Measurements from ENCODE around the gene USP49.
A peak's percentile ranks its signal among the peaks of the same experiment; 100 is the strongest.

Gene USP49

DNA sequence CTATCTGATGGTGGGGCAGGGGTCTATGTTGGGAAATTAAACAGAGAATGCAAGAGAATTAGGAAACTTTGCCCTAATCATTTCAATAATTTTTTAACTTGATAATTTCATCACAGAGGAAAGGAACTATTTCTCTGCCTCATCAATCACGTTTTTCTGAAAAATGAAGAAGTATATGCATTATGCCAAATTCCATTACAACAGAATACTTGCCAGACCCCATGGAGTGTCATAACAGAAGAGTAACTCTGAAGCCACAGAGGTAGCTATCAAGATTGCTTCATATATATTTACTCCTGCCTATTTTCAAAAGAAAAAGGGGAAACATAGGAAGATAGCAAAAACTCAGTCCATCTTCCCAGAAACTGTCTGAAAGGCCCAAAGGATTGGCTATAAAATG, 5.7 kb upstream of the USP49 start:
- H3K9me3 ChIP-seq (ENCODE audit: control insufficient read depth in 2 of 2, low read length in 2 of 2), result no peaks in the 10 kb centered on the region
- H3K27ac ChIP-seq (ENCODE audit: low read depth in 2 of 2, low read length in 2 of 2), result no peak overlapping the region
- H3K27me3 ChIP-seq (ENCODE audit: control insufficient read depth in 2 of 2, insufficient read depth in 2 of 2, low read length in 2 of 2), result no peaks in the 10 kb centered on the region

GRCh38 chr6:41896281-41896680, 1.1 kb upstream of the USP49 start:
- Histone ChIP-seq H3K9me3 (ENCODE audit: control insufficient read depth in 2 of 2, low read length in 2 of 2) (no peaks in the 10 kb centered on the region), H3K9ac (ENCODE audit: low read depth in 1 of 2, low read length in 2 of 2) (no peak overlapping the region), H3K4me1 (ENCODE audit: control insufficient read depth in 2 of 2, insufficient read depth in 2 of 2, low read length in 2 of 2) (peaks cover 9 to 15% of the 10 kb centered on the region in 2 donors), H3K27ac (ENCODE audit: low read depth in 2 of 2, low read length in 2 of 2) (peak overlapping the region in 1 of 2 donors; percentile 75), H3K4me3 (ENCODE audit: low read length in 2 of 2) (peak overlapping the region in 1 of 2 donors; percentile 81), H3K36me3 (ENCODE audit: control insufficient read depth in 2 of 2, insufficient read depth in 2 of 2, low read length in 2 of 2) (peaks cover 0 to 5% of the 10 kb centered on the region in 2 donors), H3K27me3 (ENCODE audit: control insufficient read depth in 2 of 2, insufficient read depth in 2 of 2, low read length in 2 of 2) (no peaks in the 10 kb centered on the region)

More for the DNA sequence above, 5.7 kb upstream of the USP49 start:
- Histone ChIP-seq H3K4me1 (ENCODE audit: control insufficient read depth in 2 of 2, insufficient read depth in 2 of 2, low read length in 2 of 2) (peaks cover 4 to 5% of the 10 kb centered on the region in 2 donors), H3K9ac (ENCODE audit: low read depth in 1 of 2, low read length in 2 of 2) (no peak overlapping the region), H3K4me3 (ENCODE audit: low read length in 2 of 2) (no peak overlapping the region), H3K36me3 (ENCODE audit: control insufficient read depth in 2 of 2, insufficient read depth in 2 of 2, low read length in 2 of 2) (peaks cover 12 to 14% of the 10 kb centered on the region in 2 donors)

DNA sequence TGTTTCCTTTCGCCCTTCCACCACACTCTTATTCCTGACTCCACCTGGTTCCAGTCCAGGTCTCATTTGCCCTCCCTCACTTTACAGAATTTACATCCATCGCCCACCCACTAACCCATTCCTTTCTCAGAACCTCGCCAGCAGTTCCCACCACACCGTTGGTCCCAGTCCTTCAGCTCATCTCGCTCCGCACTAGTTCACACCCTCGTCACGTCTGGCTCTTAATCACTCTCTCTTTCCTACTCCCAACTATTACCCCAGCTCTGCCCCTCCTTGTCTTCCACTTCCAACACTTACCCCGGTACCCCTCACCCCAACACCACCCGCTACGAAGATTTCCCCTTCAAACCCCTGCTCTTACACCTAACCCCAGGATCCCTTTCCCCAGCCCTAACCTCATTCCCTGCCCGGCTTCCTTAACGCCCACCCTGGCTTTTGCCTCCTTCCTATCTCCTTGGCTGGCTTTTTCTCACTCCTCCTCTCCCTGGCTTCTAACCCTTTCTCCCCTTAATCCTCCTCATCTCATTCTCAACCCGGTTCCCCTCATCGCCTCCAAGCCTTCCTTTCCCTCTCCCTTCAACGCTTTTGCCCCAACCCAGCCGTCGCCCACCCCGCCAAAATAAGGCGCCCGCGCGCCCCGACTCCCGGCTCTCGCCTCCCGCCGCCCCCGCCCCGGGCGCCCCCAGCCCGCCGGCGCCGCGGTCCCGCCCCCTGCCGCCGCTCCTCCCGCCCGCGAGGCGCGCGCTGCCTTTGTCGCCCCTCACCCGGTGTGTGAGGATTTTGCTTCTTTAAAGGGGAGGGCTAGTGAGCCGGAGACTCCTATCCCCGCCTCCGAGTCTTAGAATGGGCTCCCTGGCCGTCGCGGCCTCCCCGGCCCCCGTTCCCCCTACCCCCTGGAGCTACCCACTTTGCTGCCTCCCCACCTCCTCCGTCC, 542 bp downstream of the USP49 start:
- Histone ChIP-seq H3K9me3 (ENCODE audit: control insufficient read depth in 2 of 2, low read length in 2 of 2) (no peaks in the 10 kb centered on the region), H3K9ac (ENCODE audit: low read depth in 1 of 2, low read length in 2 of 2) (peak overlapping the region; percentile 60 to 61), H3K27ac (ENCODE audit: low read depth in 2 of 2, low read length in 2 of 2) (no peak overlapping the region), H3K4me3 (ENCODE audit: low read length in 2 of 2) (peak overlapping the region; percentile 68 to 79), H3K36me3 (ENCODE audit: control insufficient read depth in 2 of 2, insufficient read depth in 2 of 2, low read length in 2 of 2) (no peaks in the 10 kb centered on the region), H3K27me3 (ENCODE audit: control insufficient read depth in 2 of 2, insufficient read depth in 2 of 2, low read length in 2 of 2) (no peaks in the 10 kb centered on the region), H3K4me1 (ENCODE audit: control insufficient read depth in 2 of 2, insufficient read depth in 2 of 2, low read length in 2 of 2) (peaks cover 9 to 15% of the 10 kb centered on the region in 2 donors)

DNA sequence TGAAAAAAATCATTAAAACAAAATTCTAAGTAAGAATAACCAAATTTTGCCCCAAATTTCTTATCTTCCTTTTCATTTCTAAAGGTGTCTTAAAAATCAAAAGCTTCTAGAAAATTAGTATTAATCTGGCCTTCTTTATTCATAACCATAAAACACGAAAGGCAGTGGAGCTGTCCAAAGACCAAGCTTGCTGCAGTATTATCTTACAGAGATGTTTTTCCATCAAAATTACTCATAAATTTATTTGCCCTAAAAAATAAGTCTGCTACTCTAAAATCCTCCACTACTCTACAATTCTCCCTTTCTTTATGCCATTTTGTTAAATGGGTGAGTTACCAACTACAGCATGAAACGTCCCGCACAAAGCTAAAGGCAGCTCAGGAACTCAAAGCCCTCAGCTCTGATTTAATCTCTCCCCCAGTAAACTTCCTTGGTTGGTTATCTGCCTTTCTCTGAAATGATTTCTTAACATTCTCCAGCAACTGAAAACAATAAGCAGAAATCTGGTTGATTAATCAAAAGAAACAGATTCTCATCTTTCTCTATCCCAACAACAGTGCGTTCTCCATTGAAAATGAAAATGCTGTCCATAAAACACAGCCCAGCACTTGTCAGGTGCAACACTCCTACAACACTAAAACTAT, 2.1 kb downstream of the USP49 start:
- Histone ChIP-seq H3K9ac (ENCODE audit: low read depth in 1 of 2, low read length in 2 of 2) (no peak overlapping the region), H3K4me1 (ENCODE audit: control insufficient read depth in 2 of 2, insufficient read depth in 2 of 2, low read length in 2 of 2) (peaks cover 9 to 15% of the 10 kb centered on the region in 2 donors), H3K36me3 (ENCODE audit: control insufficient read depth in 2 of 2, insufficient read depth in 2 of 2, low read length in 2 of 2) (no peaks in the 10 kb centered on the region), H3K27me3 (ENCODE audit: control insufficient read depth in 2 of 2, insufficient read depth in 2 of 2, low read length in 2 of 2) (no peaks in the 10 kb centered on the region), H3K4me3 (ENCODE audit: low read length in 2 of 2) (no peak overlapping the region), H3K27ac (ENCODE audit: low read depth in 2 of 2, low read length in 2 of 2) (no peak overlapping the region), H3K9me3 (ENCODE audit: control insufficient read depth in 2 of 2, low read length in 2 of 2) (no peaks in the 10 kb centered on the region)

GRCh38 chr6:41887331-41887751, 7.8 kb downstream of the USP49 start:
- H3K36me3 ChIP-seq (ENCODE audit: control insufficient read depth in 2 of 2, insufficient read depth in 2 of 2, low read length in 2 of 2), result no peaks in the 10 kb centered on the region
- no peak overlapping the region for H3K9ac ChIP-seq (ENCODE audit: low read depth in 1 of 2, low read length in 2 of 2)
- H3K27ac ChIP-seq (ENCODE audit: low read depth in 2 of 2, low read length in 2 of 2), result no peak overlapping the region
- H3K27me3 ChIP-seq (ENCODE audit: control insufficient read depth in 2 of 2, insufficient read depth in 2 of 2, low read length in 2 of 2), result no peaks in the 10 kb centered on the region
- no peaks in the 10 kb centered on the region for H3K4me1 ChIP-seq (ENCODE audit: control insufficient read depth in 2 of 2, insufficient read depth in 2 of 2, low read length in 2 of 2)
- no peaks in the 10 kb centered on the region for H3K9me3 ChIP-seq (ENCODE audit: control insufficient read depth in 2 of 2, low read length in 2 of 2)
- no peak overlapping the region for H3K4me3 ChIP-seq (ENCODE audit: low read length in 2 of 2)

- no peaks in the 10 kb centered on the region for H3K36me3 ChIP-seq (ENCODE audit: control insufficient read depth in 2 of 2, insufficient read depth in 2 of 2, low read length in 2 of 2)
- H3K9me3 ChIP-seq (ENCODE audit: control insufficient read depth in 2 of 2, low read length in 2 of 2), result no peaks in the 10 kb centered on the region
- no peaks in the 10 kb centered on the region for H3K27me3 ChIP-seq (ENCODE audit: control insufficient read depth in 2 of 2, insufficient read depth in 2 of 2, low read length in 2 of 2)
- no peak overlapping the region for H3K27ac ChIP-seq (ENCODE audit: low read depth in 2 of 2, low read length in 2 of 2)
- no peak overlapping the region for H3K9ac ChIP-seq (ENCODE audit: low read depth in 1 of 2, low read length in 2 of 2)
- no peaks in the 10 kb centered on the region for H3K4me1 ChIP-seq (ENCODE audit: control insufficient read depth in 2 of 2, insufficient read depth in 2 of 2, low read length in 2 of 2)
- no peak overlapping the region for H3K4me3 ChIP-seq (ENCODE audit: low read length in 2 of 2)
These were observed 9.2 kb downstream of the USP49 start for GRCh38 chr6:41885930-41886329.

DNA sequence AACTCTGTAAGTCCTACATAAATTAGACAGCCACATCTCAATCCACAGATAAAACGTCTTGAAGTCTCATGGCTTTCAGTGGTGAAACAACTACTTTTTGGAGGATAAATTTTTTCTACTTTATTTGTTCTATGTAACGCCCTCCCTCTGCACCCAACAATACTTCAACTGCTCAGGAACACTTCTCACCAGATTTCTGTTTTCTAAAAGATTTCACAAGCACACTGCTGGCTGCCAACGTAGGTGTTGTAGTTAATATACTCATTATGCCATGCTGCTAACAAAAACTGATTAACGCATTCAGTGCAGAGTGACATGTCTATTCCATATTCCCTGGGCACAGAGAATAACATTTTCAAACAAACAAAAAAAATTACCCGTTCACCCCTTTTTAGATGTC, 10.2 kb downstream of the USP49 start:
- no peaks in the 10 kb centered on the region for H3K9me3 ChIP-seq (ENCODE audit: control insufficient read depth in 2 of 2, low read length in 2 of 2)
- H3K4me1 ChIP-seq (ENCODE audit: control insufficient read depth in 2 of 2, insufficient read depth in 2 of 2, low read length in 2 of 2), result no peaks in the 10 kb centered on the region
- no peak overlapping the region for H3K4me3 ChIP-seq (ENCODE audit: low read length in 2 of 2)
- H3K9ac ChIP-seq (ENCODE audit: low read depth in 1 of 2, low read length in 2 of 2), result no peak overlapping the region
- no peak overlapping the region for H3K27ac ChIP-seq (ENCODE audit: low read depth in 2 of 2, low read length in 2 of 2)
- H3K36me3 ChIP-seq (ENCODE audit: control insufficient read depth in 2 of 2, insufficient read depth in 2 of 2, low read length in 2 of 2), result no peaks in the 10 kb centered on the region
- H3K27me3 ChIP-seq (ENCODE audit: control insufficient read depth in 2 of 2, insufficient read depth in 2 of 2, low read length in 2 of 2), result no peaks in the 10 kb centered on the region

- Histone ChIP-seq H3K9me3 (ENCODE audit: control insufficient read depth in 2 of 2, low read length in 2 of 2) (no peaks in the 10 kb centered on the region), H3K36me3 (ENCODE audit: control insufficient read depth in 2 of 2, insufficient read depth in 2 of 2, low read length in 2 of 2) (no peaks in the 10 kb centered on the region), H3K4me3 (ENCODE audit: low read length in 2 of 2) (no peak overlapping the region), H3K27ac (ENCODE audit: low read depth in 2 of 2, low read length in 2 of 2) (no peak overlapping the region), H3K9ac (ENCODE audit: low read depth in 1 of 2, low read length in 2 of 2) (no peak overlapping the region), H3K4me1 (ENCODE audit: control insufficient read depth in 2 of 2, insufficient read depth in 2 of 2, low read length in 2 of 2) (no peaks in the 10 kb centered on the region), H3K27me3 (ENCODE audit: control insufficient read depth in 2 of 2, insufficient read depth in 2 of 2, low read length in 2 of 2) (no peaks in the 10 kb centered on the region)
These were observed 13.7 kb downstream of the USP49 start for GRCh38 chr6:41881506-41881905.

DNA sequence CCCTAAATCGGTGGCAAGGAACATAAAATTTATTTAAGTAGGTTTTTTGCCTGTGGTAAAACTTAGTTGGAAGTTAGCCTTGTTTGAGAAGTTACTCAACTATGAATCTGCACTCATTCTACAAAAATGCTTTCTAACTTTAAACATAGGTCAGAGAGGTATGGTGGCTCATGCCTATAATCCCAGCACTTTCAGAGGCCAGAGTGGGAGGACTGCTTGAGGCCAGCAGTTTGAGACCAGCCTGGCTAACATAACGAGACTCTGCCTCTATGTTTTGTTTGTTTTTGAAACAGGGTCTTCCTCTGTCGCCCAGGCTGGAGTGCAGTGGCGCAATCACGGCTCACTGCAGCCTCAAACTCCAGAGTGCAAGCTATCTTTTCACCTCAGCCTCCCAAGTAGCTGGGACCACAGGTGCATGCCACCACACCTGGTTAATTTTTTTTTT, 16.2 kb downstream of the USP49 start:
- Histone ChIP-seq H3K27me3 (ENCODE audit: control insufficient read depth in 2 of 2, insufficient read depth in 2 of 2, low read length in 2 of 2) (no peaks in the 10 kb centered on the region), H3K4me1 (ENCODE audit: control insufficient read depth in 2 of 2, insufficient read depth in 2 of 2, low read length in 2 of 2) (no peaks in the 10 kb centered on the region), H3K27ac (ENCODE audit: low read depth in 2 of 2, low read length in 2 of 2) (no peak overlapping the region)

DNA sequence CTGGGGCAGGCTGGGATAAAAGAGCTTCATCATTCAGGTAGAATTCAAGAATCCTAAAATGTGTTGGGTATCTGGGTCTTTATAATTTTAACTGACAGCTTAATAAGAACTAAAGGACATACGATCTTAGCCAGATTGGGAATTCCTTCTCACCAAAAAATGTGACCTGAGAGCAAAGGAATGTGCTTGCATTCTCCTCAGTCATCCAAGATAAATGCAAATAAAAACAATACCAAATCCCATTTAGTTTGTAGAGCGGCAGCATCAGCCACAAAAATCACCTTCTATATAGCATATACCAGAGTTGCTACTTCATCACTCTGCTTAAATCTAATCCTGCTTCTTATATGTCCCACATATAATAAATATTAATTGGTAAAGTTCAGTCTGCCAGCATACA, 16.9 kb downstream of the USP49 start:
- Histone ChIP-seq H3K9me3 (ENCODE audit: control insufficient read depth in 2 of 2, low read length in 2 of 2) (no peaks in the 10 kb centered on the region), H3K4me3 (ENCODE audit: low read length in 2 of 2) (no peak overlapping the region), H3K27me3 (ENCODE audit: control insufficient read depth in 2 of 2, insufficient read depth in 2 of 2, low read length in 2 of 2) (no peaks in the 10 kb centered on the region), H3K27ac (ENCODE audit: low read depth in 2 of 2, low read length in 2 of 2) (no peak overlapping the region), H3K36me3 (ENCODE audit: control insufficient read depth in 2 of 2, insufficient read depth in 2 of 2, low read length in 2 of 2) (no peaks in the 10 kb centered on the region), H3K9ac (ENCODE audit: low read depth in 1 of 2, low read length in 2 of 2) (no peak overlapping the region), H3K4me1 (ENCODE audit: control insufficient read depth in 2 of 2, insufficient read depth in 2 of 2, low read length in 2 of 2) (no peaks in the 10 kb centered on the region)

More for the DNA sequence above, 16.2 kb downstream of the USP49 start:
- no peaks in the 10 kb centered on the region for H3K9me3 ChIP-seq (ENCODE audit: control insufficient read depth in 2 of 2, low read length in 2 of 2)
- H3K9ac ChIP-seq (ENCODE audit: low read depth in 1 of 2, low read length in 2 of 2), result no peak overlapping the region
- no peaks in the 10 kb centered on the region for H3K36me3 ChIP-seq (ENCODE audit: control insufficient read depth in 2 of 2, insufficient read depth in 2 of 2, low read length in 2 of 2)
- no peak overlapping the region for H3K4me3 ChIP-seq (ENCODE audit: low read length in 2 of 2)

Measured in mucosa of rectum (tissue), 2 donors.